ENCODE data around the gene IGF1R. TPM values are rescaled to one million over a fixed set of nuclear protein-coding genes. Genes with fewer than 3 reads are reported as not detected.

The IGF1R gene
- total RNA-seq, 3 donors from 2014 or later = 34.7 to 65.2 (median 47.7) TPM

DNA sequence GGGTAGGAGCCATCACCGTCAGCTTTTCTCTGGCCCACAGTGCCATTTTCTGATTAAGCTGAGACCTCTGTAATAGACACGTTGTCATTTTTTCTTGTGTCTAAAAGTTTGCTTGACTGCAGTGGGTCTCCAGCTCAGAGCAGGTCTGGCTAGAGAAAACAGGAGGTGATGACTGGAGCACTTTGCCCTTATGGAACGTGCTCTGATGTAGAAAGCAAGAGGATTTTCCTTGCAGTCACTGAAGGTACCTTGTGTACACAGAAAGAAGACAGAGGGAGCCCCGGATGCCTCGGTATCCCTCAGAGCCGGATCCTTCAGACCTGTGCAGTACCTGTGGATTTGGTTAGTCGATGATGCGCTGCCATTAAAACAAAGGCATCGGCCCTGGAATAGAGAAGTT is 76.2 kb downstream of the IGF1R start:
- peak; percentile 29 for ATAC-seq
- intact Hi-C loops (cut with DNase I, micrococcal nuclease) = no loop called here
- H3K9me3 ChIP-seq = no peaks in the 10 kb centered on the region
- peaks cover 15% of the 10 kb centered on the region for H3K4me1 ChIP-seq (ENCODE audit: low read depth)
- no peaks in the 10 kb centered on the region for H3K36me3 ChIP-seq (ENCODE audit: low read depth)
- no peak overlapping the region for H3K4me3 ChIP-seq
- DNase-seq = no peak
- TF ChIP-seq, protein P1, sequence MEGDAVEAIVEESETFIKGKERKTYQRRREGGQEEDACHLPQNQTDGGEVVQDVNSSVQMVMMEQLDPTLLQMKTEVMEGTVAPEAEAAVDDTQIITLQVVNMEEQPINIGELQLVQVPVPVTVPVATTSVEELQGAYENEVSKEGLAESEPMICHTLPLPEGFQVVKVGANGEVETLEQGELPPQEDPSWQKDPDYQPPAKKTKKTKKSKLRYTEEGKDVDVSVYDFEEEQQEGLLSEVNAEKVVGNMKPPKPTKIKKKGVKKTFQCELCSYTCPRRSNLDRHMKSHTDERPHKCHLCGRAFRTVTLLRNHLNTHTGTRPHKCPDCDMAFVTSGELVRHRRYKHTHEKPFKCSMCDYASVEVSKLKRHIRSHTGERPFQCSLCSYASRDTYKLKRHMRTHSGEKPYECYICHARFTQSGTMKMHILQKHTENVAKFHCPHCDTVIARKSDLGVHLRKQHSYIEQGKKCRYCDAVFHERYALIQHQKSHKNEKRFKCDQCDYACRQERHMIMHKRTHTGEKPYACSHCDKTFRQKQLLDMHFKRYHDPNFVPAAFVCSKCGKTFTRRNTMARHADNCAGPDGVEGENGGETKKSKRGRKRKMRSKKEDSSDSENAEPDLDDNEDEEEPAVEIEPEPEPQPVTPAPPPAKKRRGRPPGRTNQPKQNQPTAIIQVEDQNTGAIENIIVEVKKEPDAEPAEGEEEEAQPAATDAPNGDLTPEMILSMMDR (IDR thresholded peaks at IDR 0.05) = no peak

DNA sequence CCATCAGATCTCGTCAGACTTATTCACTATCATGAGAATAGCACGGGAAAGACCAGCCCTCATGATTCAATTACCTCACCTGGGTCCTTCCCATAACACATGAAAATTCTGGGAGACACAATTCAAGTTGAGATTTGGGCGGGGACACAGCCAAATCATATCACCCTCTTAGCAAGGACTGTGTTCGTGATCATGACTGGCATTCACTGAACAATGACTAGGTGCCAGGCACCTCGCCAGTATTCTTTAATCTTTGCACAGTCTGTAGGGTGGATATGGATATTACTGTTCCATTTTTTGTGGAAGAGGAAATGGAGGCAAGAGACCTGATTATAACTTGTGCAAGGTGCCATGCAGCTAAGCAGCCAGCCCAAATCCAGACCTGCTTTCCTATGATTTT is 77.5 kb downstream of the IGF1R start:
- ATAC-seq = no peak
- TF ChIP-seq, protein P1 (IDR thresholded peaks at IDR 0.05) = no peak
- no peaks in the 10 kb centered on the region for H3K9me3 ChIP-seq
- H3K4me1 ChIP-seq (ENCODE audit: low read depth) = peaks cover 15% of the 10 kb centered on the region
- intact Hi-C loops (cut with DNase I, micrococcal nuclease) = no loop called here
- H3K36me3 ChIP-seq (ENCODE audit: low read depth) = no peaks in the 10 kb centered on the region
- peak in 1 of 3 donors; percentile 30 for DNase-seq
- H3K4me3 ChIP-seq = no peak overlapping the region

DNA sequence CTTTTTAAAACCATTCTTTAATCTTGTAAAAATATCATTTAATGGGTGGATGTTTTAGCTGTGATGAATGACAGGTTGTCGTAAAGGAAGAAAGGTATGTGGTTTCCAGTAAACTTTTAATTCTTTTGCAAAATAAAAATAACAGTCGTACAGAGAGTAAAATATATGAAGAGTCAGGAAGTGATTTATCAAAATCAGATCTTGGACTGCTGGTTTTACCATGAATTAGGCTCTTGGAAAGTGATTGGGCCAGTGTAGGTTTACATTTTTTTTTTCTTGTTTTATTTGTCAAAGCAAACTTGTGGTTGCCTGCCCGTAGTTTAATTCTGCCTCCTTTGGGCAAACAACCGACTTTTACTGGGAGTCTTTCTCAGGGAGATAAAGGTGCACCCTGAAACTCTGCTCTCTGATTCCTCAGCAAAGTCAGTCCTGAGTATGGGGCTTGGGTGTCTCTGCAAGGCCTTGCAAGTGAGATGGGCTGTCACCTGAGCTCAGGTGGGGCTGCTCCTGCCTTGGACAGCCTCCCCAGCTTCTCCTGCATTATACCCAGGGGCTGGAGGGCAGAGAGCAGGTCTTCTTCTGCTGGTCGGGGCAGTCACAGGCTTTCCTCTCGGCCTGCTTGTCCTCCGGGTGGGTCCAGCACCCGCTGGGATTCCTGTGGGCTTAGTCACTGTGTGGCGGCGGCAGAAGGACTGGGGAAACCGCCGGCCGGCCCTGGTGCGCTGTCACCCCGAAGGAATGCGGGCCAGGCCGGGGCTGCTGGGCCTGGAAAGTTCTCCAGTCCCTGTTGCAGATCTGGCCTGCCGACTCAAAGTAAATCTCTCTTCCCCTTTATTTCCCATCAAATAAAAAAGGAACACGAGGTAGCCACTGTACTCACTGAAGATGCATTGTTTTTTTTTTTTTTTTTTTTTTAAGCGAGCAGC is 79.0 kb downstream of the IGF1R start:
- Histone ChIP-seq H3K4me3 (no peak overlapping the region), H3K36me3 (ENCODE audit: low read depth) (no peaks in the 10 kb centered on the region), H3K4me1 (ENCODE audit: low read depth) (peaks cover 15% of the 10 kb centered on the region), H3K9me3 (no peaks in the 10 kb centered on the region)
- intact Hi-C loops (cut with DNase I, micrococcal nuclease) = no loop called here
- TF ChIP-seq, protein P1 (IDR thresholded peaks at IDR 0.05) = no peak
- ATAC-seq (peak; percentile 91), DNase-seq (peak; percentile 70 to 86 (median 81))

DNA sequence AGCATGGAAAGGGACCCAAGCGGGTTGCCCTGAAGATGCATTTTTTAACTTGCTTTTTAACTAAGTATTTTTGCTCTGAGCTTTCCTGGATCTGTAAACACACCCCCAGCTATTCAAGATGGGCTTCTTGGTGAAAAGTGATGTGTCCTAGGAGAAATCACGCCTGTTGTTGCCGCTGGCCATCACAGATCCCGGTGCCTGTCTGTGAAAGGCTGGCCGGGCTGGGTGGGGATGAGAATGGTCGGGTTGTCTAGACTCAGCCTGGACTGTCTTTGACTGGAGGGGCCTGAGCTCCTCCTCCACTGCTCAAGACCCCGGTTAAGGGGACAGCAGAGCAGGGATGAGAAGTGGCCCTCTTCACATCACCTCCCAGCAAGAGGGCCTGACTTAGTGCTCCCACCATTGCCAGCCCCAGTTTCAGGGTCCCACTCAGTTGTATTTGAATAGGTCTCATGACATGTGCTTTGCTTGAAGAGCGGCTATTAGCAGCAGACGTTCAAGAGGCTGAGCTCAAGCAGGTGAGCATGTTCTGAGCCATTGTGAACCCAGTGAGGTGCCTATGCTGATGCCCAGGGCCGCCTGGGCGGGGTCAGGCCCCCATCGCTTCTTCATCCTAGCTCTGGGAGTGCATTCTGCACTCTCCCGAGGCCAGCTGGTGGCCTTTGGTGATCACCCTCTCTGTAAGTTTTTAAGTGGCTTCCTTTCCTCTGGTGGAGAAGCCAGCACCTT is 79.9 kb downstream of the IGF1R start:
- intact Hi-C loops (cut with DNase I, micrococcal nuclease) = no loop called here
- DNase-seq = no peak
- ATAC-seq = no peak

DNA sequence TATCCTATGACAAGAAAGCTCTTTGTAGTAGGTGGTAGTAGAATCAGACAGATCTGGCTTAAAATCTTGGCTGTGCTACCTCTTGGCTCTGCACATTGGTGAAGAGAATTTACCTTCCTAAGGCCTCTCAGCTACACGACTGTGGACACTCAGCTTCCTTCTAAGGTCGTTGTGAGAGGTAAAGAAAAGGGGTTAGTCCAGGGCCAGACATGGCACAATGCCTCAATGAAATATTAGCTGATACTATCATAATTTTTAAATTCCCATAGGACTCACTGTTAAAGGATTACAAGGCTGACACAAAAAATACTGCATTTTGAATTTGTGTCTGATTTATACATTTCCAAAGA is 80.4 kb downstream of the IGF1R start:
- H3K4me1 ChIP-seq (ENCODE audit: low read depth) = peaks cover 9% of the 10 kb centered on the region
- TF ChIP-seq, protein P1 (IDR thresholded peaks at IDR 0.05) = no peak
- no peaks in the 10 kb centered on the region for H3K9me3 ChIP-seq
- no peaks in the 10 kb centered on the region for H3K36me3 ChIP-seq (ENCODE audit: low read depth)
- no peak overlapping the region for H3K4me3 ChIP-seq
- DNase-seq (no peak), ATAC-seq (no peak)
- intact Hi-C loops (cut with DNase I, micrococcal nuclease) = no loop called here

More for the DNA sequence above, 79.9 kb downstream of the IGF1R start:
- peaks cover 14% of the 10 kb centered on the region for H3K4me1 ChIP-seq (ENCODE audit: low read depth)
- no peaks in the 10 kb centered on the region for H3K9me3 ChIP-seq
- H3K36me3 ChIP-seq (ENCODE audit: low read depth) = no peaks in the 10 kb centered on the region
- no peak overlapping the region for H3K4me3 ChIP-seq
- TF ChIP-seq, protein P1 (IDR thresholded peaks at IDR 0.05) = no peak
